Activated CD8-positive, alpha-beta memory T cell treated with anti-CD3 and anti-CD28 coated beads, Interleukin-2, amount 50 U/mL, for 24 hours (primary cell): ENCODE measurements around the gene ADGRL3.
"Not testable (repeated sequence)": the region's sequence is repeated elsewhere in the genome, so short reads cannot be mapped to it uniquely, and the experiment has no call there.

Experiments
- DNase-seq: peaks from one replicate; pipeline ENCODE4 v3.0.0-alpha.2; 2020; ENCODE audit errors: extremely low read depth

ADGRL3 gene

DNA sequence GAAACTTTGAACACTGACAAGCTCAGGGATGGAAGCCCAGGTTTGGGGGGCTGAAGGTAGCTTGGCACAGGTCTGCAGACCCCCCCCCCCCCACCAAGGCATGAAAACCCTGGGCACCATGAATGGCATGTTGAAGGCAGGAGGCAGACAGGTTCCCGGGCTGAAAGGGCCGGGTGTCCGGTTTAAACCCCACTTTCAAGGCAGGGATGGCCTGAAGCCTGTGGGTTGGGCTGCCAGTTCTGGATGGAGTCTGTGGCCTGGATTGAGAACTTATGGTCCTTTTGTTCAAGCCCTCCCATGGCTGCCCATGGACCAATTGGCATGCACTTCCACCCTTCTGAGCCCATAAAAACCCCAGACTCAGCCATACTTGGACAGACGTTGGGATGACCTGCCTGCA is 616.9 kb downstream of the ADGRL3 start:
- no peak for DNase-seq

DNA sequence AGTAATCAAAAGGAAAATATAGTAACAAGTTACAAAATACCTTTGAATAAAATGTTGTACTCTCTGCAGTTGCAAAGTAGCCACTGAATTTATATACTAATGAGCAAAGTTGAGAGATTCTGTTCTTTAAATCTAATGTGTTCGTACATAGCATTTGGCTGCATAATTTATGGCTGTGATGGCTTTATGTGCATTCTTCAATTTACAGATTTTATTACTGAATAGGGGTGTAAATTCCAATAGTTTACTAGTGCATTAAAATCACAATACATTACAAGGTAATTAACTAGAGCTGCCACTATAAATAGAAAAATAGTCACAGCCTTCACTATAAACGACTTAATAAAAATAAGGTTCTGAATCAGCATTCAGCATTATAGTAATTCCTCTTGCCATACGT is 620.0 kb downstream of the ADGRL3 start:
- DNase-seq: no peak

GRCh38 chr4:61824454-61824853 is 624.3 kb downstream of the ADGRL3 start:
- DNase-seq: no peak

DNA sequence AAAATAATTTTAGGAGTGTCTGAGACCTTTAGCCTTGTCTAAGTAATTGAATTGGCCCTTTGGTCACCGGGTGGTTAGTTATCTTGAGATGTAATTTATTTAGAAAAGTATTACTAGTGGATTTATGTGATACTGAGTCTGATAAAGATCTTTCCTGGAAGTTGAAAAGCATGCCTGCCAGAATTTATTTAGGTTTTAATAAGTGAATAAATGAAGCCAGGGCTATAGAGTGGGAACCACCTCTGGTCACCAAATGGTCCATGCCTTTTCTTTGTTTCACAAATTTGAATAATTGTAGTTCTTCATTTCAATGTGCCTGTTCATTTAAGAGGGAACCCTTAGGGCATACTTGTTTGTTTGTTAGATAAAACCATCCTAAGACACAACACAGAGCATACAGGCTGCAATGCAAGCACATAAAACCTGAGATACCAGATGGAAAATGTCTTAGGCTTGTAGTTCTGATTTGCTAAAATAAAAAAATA is 627.8 kb downstream of the ADGRL3 start:
- DNase-seq: no peak

GRCh38 chr4:61828960-61829359 is 628.8 kb downstream of the ADGRL3 start:
- DNase-seq: no peak

- DNase-seq: no peak
Measured at GRCh38 chr4:61831987-61832386, 631.9 kb downstream of the ADGRL3 start.

DNA sequence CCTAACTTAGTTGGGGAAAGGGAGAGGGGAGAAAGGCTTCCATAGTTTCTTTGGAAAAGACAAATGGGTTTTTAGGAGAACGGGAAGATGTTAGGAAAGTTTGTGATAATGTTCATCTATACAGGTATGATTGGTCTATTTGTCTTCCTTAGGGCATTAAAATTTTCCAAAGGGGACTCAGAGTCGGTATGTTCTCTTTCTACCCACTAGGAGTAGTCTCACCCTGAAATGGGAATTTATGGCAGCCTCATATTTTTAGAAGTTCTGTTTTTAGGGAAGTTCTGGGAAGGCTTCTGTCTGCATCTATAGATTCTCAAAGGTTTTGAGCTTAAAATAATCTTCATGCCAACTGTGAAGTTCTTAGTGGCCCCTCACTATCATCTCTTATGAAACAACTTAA is 637.3 kb downstream of the ADGRL3 start:
- no peak for DNase-seq

DNA sequence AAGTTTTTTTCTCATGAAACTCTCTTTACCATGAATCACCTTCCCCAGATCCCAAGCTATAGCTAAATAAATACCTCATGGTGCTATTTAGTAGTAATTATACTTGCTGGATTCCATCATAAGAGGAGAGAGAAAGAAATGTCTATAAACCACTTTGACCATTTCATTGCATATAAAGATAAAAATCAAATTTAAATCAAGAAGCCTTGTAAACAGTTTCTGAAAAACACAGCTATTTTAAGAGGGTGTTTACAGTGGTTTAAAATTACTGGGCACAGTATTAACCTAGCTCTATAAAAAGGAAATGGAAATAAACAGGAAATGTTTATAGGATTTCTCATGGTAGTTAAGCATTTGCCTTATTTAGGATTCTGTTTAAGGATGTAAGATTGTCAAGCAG is 637.9 kb downstream of the ADGRL3 start:
- no peak for DNase-seq

GRCh38 chr4:61841714-61842113 is 641.6 kb downstream of the ADGRL3 start:
- DNase-seq: no peak

DNA sequence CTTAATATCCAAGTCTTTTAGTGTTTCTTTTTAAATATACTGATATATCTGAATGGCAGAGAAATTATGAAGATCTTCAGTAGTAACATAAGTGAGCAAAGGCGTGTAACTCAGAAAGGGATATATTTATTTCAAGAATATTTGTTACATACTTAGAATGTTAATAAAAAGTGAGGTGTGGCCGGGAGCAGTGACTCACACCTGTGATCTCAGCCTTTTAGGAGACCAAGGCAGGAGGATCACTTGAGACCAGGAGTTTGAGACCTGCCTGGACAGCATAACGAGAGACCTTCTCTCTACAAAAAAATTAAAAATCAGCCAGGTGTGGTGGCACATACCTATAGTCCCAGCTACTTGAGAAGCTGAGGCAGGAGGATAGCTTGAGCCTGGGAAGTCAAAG is 651.0 kb downstream of the ADGRL3 start:
- no peak for DNase-seq

DNA sequence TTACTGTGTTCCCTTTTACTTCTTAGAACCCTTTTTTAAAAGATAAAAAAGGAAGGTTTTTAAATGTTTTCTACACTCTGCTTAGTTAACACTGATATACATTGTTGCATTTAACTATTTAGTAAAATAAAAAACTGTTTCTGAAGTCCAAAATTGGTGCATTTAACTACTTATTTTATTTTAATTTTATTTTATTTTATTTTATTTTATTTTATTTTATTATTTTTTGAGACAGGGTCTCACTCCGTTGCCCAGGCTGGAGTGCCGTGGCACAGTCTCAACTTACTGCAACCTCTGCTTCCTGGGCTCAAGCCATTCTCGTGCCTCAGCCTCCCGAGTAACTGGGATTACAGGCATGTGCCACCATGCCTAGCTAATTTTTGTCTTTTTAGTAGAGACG is 652.0 kb downstream of the ADGRL3 start:
- DNase-seq: not testable (repeated sequence)

DNA sequence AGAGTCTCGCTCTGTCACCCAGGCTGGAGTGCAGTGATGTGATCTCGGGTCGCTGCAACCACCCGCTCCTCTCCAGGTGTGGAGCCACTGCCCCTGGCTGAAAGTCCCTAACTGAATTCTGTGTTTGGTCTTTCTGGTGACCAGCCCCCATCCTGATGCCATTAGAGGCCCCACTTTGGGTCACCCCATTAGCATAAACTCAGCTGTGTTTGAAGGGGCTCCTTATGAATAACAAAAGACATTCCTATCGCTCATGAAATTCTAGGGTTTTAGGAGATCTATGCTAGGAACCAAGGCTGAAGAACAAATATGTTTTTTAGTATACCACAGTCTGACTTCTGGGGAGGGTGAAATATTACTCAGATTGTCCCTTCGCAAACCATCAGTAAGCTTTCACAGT is 652.9 kb downstream of the ADGRL3 start:
- DNase-seq: no peak

- no peak for DNase-seq
Measured at GRCh38 chr4:61860376-61860775, 660.2 kb downstream of the ADGRL3 start.

- DNase-seq: no peak
Measured at GRCh38 chr4:61864286-61864685, 664.2 kb downstream of the ADGRL3 start.

DNA sequence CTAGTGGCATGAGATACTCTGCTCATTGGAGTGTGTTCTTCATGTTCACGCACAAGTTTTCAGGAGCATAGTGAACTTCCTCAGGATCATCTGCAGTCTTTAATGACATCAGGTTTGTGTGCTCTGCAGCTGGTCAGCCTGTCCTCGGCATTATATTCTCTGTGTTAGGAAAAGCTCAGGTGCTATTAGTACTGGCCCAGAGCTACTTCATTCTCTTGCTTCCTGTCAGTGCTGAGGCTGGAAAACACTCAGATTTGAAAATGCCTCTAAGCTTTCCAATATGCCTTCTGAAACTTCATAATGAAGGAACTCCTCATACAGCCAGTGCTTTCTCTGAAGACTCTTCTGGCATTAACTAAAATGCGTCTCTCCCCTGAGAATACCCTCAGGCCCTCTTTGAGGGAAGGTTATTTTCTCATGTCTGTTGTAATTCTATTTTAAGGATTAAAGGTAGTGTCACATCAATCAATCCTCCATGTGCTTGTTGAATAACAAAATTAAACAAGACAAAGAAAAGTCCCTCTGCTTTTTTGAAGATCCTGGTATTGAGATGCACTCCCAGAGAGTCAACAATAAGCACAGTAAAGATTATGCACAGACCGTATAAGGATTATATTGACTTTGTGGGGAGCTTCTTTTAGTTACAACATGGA is 666.4 kb downstream of the ADGRL3 start:
- DNase-seq: no peak

- DNase-seq: no peak
Measured at GRCh38 chr4:61872983-61873382, 672.9 kb downstream of the ADGRL3 start.

DNA sequence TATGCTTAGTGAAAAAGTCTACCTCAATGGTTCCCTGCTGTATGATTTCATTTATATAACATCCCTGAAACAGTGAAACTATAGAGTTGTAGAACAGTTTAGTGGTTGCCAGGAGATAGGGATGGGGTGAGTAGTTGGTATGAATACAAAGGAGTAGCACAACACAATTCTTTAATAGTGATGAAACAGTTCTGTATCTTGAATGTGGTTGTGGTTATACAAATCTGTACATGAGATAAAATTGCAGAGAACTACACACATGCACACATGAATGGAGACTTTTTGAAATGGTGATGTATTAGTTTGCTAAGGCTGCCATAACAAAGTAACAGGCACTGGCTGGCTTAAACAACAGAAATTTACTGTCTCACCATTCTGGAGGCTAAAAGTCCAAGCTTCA is 677.1 kb downstream of the ADGRL3 start:
- DNase-seq: no peak

DNA sequence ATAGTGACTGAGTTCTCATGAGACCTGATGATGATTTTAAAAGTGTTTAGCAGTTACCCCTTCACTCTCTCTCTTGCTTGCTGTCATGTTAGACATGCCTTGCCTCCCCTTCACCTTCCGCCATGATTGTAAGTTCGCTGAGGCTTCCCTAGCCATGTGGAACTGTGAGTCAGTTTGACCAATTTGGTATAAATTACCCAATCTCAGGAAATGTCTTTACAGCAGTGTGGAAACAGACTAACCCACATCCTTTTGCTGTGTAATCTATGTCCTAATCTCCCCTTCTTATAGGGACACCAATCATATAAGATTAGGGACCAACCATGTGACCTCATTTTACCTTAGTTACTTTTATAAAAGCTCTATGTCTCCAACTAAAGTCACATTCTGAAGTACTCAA is 677.8 kb downstream of the ADGRL3 start:
- no peak for DNase-seq

- no peak for DNase-seq
Measured at GRCh38 chr4:61882381-61882780, 682.3 kb downstream of the ADGRL3 start.

DNA sequence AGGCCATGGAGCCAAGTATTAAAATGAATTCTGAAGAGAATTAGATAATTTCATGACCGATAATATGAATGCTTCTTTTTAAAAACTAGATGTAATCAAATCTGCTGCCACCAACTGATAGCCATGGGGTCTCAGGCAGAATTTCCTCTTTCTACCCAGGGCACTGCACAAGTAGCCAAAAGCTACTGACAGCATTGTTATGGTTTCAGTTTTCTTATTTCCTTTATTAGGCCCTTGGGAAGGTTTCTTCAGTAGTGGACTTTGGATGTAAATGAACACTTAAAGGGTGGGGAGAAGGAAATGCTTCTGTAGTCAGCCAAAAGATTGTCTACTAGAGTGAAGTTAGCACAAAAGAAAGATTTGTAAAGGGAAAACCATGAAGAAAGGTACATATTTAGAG is 686.0 kb downstream of the ADGRL3 start:
- no peak for DNase-seq

DNA sequence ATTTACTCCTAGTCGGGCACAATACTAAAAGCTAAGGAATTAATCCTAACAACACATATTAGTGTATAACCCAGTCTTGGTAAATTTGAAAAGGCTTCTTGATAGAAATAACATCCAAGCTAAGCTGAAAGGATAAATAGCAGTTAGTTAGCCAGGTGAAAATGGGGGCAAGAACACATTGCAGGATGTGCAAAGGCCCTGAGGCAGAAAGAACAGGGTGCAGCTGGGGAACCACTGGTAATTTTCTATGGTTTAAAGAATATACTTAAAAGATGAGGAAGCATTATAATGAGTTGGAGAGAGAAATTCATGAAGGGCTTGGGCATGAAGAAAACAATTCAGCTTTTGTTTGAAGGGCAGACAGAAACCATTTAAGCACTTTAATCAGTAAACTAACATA is 689.0 kb downstream of the ADGRL3 start:
- no peak for DNase-seq

GRCh38 chr4:61890321-61890720 is 690.2 kb downstream of the ADGRL3 start:
- no peak for DNase-seq

DNA sequence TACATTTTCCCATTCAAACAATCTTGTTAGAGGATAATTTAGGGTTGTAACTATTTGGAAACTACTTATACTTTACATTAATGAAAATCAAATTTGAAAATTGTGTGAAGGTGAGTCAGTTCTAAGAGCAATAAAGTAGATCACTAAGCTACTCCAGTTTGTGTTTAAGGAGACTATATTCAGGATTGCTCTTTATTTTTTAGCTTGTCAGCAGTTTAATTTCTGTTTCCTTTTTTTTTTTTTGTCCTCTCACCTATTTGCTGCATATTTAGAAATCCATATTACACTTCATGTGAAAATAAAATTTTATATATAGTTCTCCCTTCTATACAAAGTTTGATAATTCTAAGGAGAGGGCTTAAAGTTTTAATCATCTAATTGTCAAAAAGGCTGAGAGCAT is 691.8 kb downstream of the ADGRL3 start:
- no peak for DNase-seq

- no peak for DNase-seq
Measured at GRCh38 chr4:61896634-61897033, 696.5 kb downstream of the ADGRL3 start.
